Kidney (tissue), 14 donors: ENCODE results near the gene NDUFS1. TPM values are rescaled to one million over a fixed set of nuclear protein-coding genes. Genes with fewer than 3 reads are reported as not detected.

Experiments
- DNase-seq, 5 donors: peaks; one replicate each; pipeline ENCODE4 v3.0.0-alpha.2; 2013 to 2020
- FAIRE-seq: peaks from 2 replicates; lab custom pipeline; 2012; peaks lifted over from hg19 to GRCh38; lab: Jason Lieb, UNC
- H3K27ac ChIP-seq, 2 donors: one replicate each; pipeline ENCODE4 v1.7.0; 2013; ENCODE audit warnings: low read depth in 2 of 2, low read length in 2 of 2, inconsistent platforms in 1 of 2
- H3K27me3 ChIP-seq: one replicate; pipeline ENCODE4 v1.7.1; 2013; ENCODE audit warnings: low read length, inconsistent platforms; ENCODE audit not compliant: control insufficient read depth, insufficient read depth
- H3K36me3 ChIP-seq, 3 donors: one replicate each; pipeline versions ENCODE4 v1.7.0 to v1.7.1; 2013; ENCODE audit warnings: low read length in 3 of 3, control low read depth in 1 of 3, inconsistent platforms in 1 of 3; ENCODE audit not compliant: insufficient read depth in 3 of 3, control insufficient read depth in 2 of 3
- H3K4me1 ChIP-seq, 3 donors: one replicate each; pipeline versions ENCODE4 v1.7.0 to v1.7.1; 2013; ENCODE audit warnings: low read length in 3 of 3, inconsistent platforms in 1 of 3, low read depth in 1 of 3; ENCODE audit not compliant: control insufficient read depth in 2 of 3, insufficient read depth in 2 of 3
- H3K4me3 ChIP-seq, 3 donors: one replicate each; pipeline versions ENCODE4 v1.7.0 to v1.8.1; 2013; ENCODE audit warnings: low read length in 3 of 3, control low read depth in 1 of 3, inconsistent platforms in 1 of 3
- H3K9ac ChIP-seq, 3 donors: one replicate each; pipeline versions ENCODE4 v1.7.0 to v1.7.1; 2013; ENCODE audit warnings: low read length in 3 of 3, control low read depth in 1 of 3, inconsistent platforms in 1 of 3
- H3K9me3 ChIP-seq, 3 donors: one replicate each; pipeline versions ENCODE4 v1.7.0 to v1.7.1; 2013; ENCODE audit warnings: low read length in 3 of 3, control low read depth in 1 of 3, inconsistent platforms in 1 of 3; ENCODE audit not compliant: control insufficient read depth in 2 of 3, insufficient read depth in 1 of 3
- intact Hi-C: fragments of 100-400 bp; cut with DNase I; formaldehyde crosslinking; loops from one replicate; pipeline ENCODE4 v1.11.1; 2022
- polyA plus RNA-seq: library from polyadenylated mRNA; stranded (reverse); fragments of 350-450 nt; fragmentation: Illumina TruSeq; extraction: RNeasy Lipid Tissue Mini Kit (QIAGEN cat#74804); gene quantifications from one replicate; pipeline ENCODE4 v1.2.3, GENCODE V29; 2014; ENCODE audit warnings: low read depth, low replicate concordance; ENCODE audit not compliant: insufficient read depth
- total RNA-seq: library from RNA; stranded (reverse); fragmentation: NEBNext Ultra II Directional; extraction: Animal tissue kit (Norgen Biotek cat#: 25700); gene quantifications from one replicate; pipeline ENCODE4 v1.2.1, GENCODE V29; 2021
- TF ChIP-seq, protein P1 (sequence below): IDR thresholded peaks from 3 replicates; pipeline ENCODE4 v1.5.1; 2012; ENCODE audit warnings: mild to moderate bottlenecking, moderate library complexity, borderline replicate concordance; ENCODE audit not compliant: insufficient read depth; ENCODE audit errors: extremely low read depth
- donor health status: control.
- donor health status: control.
- donor health status: control.
- donor health status: control.
- donor health status: control.
- donor health status: DM: yes; HTN: yes; CAD: no.
- donor health status: Normal renal cell carcinoma (clear cell type).

NDUFS1 gene
- total and polyA plus RNA-seq, 2 donors from 2014 or later: 67.6 to 97.2 TPM

DNA sequence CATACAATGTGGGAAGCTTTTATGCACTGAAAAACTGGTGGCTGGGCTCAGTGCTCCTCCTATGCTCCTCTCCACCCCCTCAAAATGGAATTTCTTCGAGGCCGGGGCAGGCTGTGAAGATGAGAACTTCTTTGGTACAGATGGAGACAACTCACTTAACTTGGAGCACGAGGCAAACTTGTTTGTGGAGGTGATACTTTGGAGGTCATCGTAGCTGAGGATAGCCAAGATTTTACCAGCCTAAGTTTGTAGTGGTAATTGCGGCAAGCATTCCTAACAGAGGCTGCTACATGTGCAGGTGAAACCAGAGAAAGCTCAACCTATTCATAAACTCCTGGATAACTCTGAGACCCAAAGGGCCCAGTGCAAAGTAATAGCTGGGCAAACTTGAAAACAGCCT, 13.6 kb downstream of the NDUFS1 start:
- no peaks in the 10 kb centered on the region for H3K4me1 ChIP-seq
- no peaks in the 10 kb centered on the region for H3K9me3 ChIP-seq
- peaks cover 11 to 59% (median 28%) of the 10 kb centered on the region in 3 donors for H3K36me3 ChIP-seq
- H3K27ac ChIP-seq: no peak overlapping the region
- DNase-seq (no peak), FAIRE-seq (no peak)
- intact Hi-C loops: no loop called here
- H3K27me3 ChIP-seq: no peaks in the 10 kb centered on the region
- H3K9ac ChIP-seq: no peak overlapping the region
- H3K4me3 ChIP-seq: no peak overlapping the region
- TF ChIP-seq, protein P1, sequence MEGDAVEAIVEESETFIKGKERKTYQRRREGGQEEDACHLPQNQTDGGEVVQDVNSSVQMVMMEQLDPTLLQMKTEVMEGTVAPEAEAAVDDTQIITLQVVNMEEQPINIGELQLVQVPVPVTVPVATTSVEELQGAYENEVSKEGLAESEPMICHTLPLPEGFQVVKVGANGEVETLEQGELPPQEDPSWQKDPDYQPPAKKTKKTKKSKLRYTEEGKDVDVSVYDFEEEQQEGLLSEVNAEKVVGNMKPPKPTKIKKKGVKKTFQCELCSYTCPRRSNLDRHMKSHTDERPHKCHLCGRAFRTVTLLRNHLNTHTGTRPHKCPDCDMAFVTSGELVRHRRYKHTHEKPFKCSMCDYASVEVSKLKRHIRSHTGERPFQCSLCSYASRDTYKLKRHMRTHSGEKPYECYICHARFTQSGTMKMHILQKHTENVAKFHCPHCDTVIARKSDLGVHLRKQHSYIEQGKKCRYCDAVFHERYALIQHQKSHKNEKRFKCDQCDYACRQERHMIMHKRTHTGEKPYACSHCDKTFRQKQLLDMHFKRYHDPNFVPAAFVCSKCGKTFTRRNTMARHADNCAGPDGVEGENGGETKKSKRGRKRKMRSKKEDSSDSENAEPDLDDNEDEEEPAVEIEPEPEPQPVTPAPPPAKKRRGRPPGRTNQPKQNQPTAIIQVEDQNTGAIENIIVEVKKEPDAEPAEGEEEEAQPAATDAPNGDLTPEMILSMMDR: no peak

GRCh38 chr2:206144383-206144782, 14.9 kb downstream of the NDUFS1 start:
- TF ChIP-seq, protein P1: no peak
- no peak overlapping the region for H3K27ac ChIP-seq
- no peak overlapping the region for H3K4me3 ChIP-seq
- FAIRE-seq (no peak), DNase-seq (no peak)
- H3K36me3 ChIP-seq: peaks cover 9 to 64% (median 29%) of the 10 kb centered on the region in 3 donors
- no peak overlapping the region for H3K9ac ChIP-seq
- intact Hi-C loops: no loop called here
- H3K27me3 ChIP-seq: no peaks in the 10 kb centered on the region
- H3K4me1 ChIP-seq: no peaks in the 10 kb centered on the region
- H3K9me3 ChIP-seq: no peaks in the 10 kb centered on the region

DNA sequence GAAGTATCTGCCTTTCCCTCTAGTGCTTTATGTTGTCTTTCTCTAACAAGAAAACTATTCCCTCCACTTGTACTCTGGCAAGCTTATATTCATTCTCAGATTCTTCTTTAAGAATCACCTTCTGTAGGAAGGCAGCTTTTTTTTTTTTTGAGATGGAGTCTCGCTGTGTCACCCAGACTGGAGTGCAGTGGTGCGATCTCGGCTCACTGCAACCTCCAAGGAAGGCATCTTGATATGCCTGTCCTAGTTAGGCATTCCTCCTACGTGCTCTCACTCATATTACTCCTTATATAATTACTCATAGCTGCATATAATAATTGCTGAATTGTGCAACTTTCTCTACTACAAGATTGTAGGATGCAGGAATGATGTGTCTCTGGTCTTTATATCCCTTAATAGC, 15.8 kb downstream of the NDUFS1 start:
- H3K9me3 ChIP-seq: no peaks in the 10 kb centered on the region
- TF ChIP-seq, protein P1: no peak
- no peak overlapping the region for H3K27ac ChIP-seq
- intact Hi-C loops: no loop called here
- H3K27me3 ChIP-seq: no peaks in the 10 kb centered on the region
- DNase-seq (no peak), FAIRE-seq (no peak)
- H3K9ac ChIP-seq: no peak overlapping the region
- no peaks in the 10 kb centered on the region for H3K4me1 ChIP-seq
- peaks cover 6 to 62% (median 33%) of the 10 kb centered on the region in 3 donors for H3K36me3 ChIP-seq
- no peak overlapping the region for H3K4me3 ChIP-seq

GRCh38 chr2:206127656-206128055, 31.6 kb downstream of the NDUFS1 start:
- H3K4me1 ChIP-seq: no peaks in the 10 kb centered on the region
- H3K9ac ChIP-seq: no peak overlapping the region
- TF ChIP-seq, protein P1: no peak
- peaks cover 4 to 42% (median 14%) of the 10 kb centered on the region in 3 donors for H3K36me3 ChIP-seq
- H3K27ac ChIP-seq: no peak overlapping the region
- H3K9me3 ChIP-seq: no peaks in the 10 kb centered on the region
- no peak for DNase-seq
- H3K4me3 ChIP-seq: no peak overlapping the region
- no peaks in the 10 kb centered on the region for H3K27me3 ChIP-seq
- intact Hi-C loops: no loop called here
- FAIRE-seq: no peak
